Nephron progenitor cell (in vitro differentiated cells): ENCODE data around the gene HECTD3.

ENCODE experiments used
- DNase-seq: peaks from one replicate; pipeline ENCODE4 v3.0.0; 2021
- H3K27ac Mint-ChIP-seq: 2 replicates; pipeline ENCODE4 v1.8.0; 2021; ENCODE audit warnings: mild to moderate bottlenecking, moderate library complexity, mixed read lengths
- H3K27me3 Mint-ChIP-seq: 2 replicates; pipeline ENCODE4 v1.8.0; 2021; ENCODE audit warnings: mild to moderate bottlenecking, low read depth, mixed read lengths; ENCODE audit not compliant: poor library complexity
- H3K36me3 Mint-ChIP-seq: 2 replicates; pipeline ENCODE4 v1.8.0; 2021; ENCODE audit warnings: low read depth, mixed read lengths
- H3K4me1 Mint-ChIP-seq: 2 replicates; pipeline ENCODE4 v1.8.0; 2021; ENCODE audit warnings: mixed read lengths
- H3K4me3 Mint-ChIP-seq: 2 replicates; pipeline ENCODE4 v1.8.0; 2021; ENCODE audit warnings: mild to moderate bottlenecking, moderate library complexity, mixed read lengths
- H3K9me3 Mint-ChIP-seq: 2 replicates; pipeline ENCODE4 v1.8.0; 2021; ENCODE audit warnings: mild to moderate bottlenecking, moderate library complexity, mixed read lengths
- CTCF ChIP-seq: fragments of 200-600 bp; sonication (generic); IDR thresholded peaks from 2 replicates; pipeline ENCODE4 v1.5.0; 2021; ENCODE audit warnings: antibody characterized with exemption

HECTD3 gene

GRCh38 chr1:45035631-45036301, 24.6 kb upstream of the HECTD3 start:
- H3K4me3 Mint-ChIP-seq, result no peak overlapping the region
- H3K4me1 Mint-ChIP-seq, result peaks cover 15% of the 10 kb centered on the region
- H3K27me3 Mint-ChIP-seq, result no peaks in the 10 kb centered on the region
- no peak for TF ChIP-seq CTCF
- no peaks in the 10 kb centered on the region for H3K9me3 Mint-ChIP-seq
- no peak overlapping the region for H3K27ac Mint-ChIP-seq
- DNase-seq, result no peak
- peaks cover 26% of the 10 kb centered on the region for H3K36me3 Mint-ChIP-seq

DNA sequence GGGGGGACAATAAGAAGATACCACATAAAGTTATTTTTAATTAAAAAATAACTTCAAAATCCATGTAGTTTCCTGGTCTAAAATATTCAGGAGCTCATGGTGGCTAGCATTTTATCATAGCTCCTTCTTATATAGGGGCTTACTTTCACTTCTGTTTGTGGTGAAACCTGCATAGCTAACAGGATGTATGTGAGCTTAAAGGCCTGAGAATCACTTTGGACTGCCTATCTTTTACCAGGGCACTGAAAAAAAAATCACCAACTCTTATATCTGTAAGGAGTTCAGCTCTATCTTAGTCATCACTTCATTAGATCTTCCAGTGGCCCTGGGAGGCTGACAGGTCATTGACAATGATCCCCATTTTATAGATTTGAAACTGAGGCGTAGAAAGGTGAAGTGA, 22.2 kb upstream of the HECTD3 start:
- Mint-ChIP-seq H3K9me3 (no peaks in the 10 kb centered on the region), H3K4me3 (no peak overlapping the region), H3K27me3 (no peaks in the 10 kb centered on the region), H3K36me3 (peaks cover 31% of the 10 kb centered on the region), H3K4me1 (peaks cover 15% of the 10 kb centered on the region), H3K27ac (no peak overlapping the region)
- no peak for TF ChIP-seq CTCF
- DNase-seq, result no peak

GRCh38 chr1:45032837-45033236, 21.7 kb upstream of the HECTD3 start:
- no peak for DNase-seq
- Mint-ChIP-seq H3K27ac (no peak overlapping the region), H3K4me3 (peak overlapping the region; percentile 4), H3K4me1 (peaks cover 15% of the 10 kb centered on the region), H3K36me3 (peaks cover 27% of the 10 kb centered on the region), H3K9me3 (no peaks in the 10 kb centered on the region), H3K27me3 (no peaks in the 10 kb centered on the region)
- no peak for TF ChIP-seq CTCF

- Mint-ChIP-seq H3K9me3 (peaks cover 7% of the 10 kb centered on the region), H3K4me3 (no peak overlapping the region), H3K36me3 (peaks cover 6% of the 10 kb centered on the region), H3K27me3 (no peaks in the 10 kb centered on the region), H3K27ac (no peak overlapping the region), H3K4me1 (no peaks in the 10 kb centered on the region)
- no peak for DNase-seq
- no peak for TF ChIP-seq CTCF
Measured at GRCh38 chr1:45026446-45026845, 15.3 kb upstream of the HECTD3 start.

DNA sequence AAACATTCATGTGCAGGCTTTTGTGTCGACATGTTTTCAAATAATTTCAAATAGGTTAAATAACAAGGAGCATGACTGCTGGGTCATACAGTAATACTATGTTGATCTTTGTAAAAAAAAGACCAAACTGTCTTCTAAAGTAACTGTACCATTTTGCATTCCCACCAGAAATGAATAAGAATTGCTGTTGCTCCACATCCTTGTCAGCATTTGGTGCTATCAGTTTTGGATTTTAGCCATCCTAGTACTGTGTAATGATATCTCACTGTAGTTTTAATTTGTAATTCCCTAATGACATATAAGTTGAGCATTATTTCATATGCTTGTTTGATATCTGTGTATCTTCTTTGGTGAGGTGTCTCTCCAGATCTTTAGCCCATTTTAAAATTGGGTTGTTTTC, 12.5 kb upstream of the HECTD3 start:
- H3K27me3 Mint-ChIP-seq, result no peaks in the 10 kb centered on the region
- H3K27ac Mint-ChIP-seq, result no peak overlapping the region

More for the DNA sequence above, 12.5 kb upstream of the HECTD3 start:
- no peaks in the 10 kb centered on the region for H3K4me1 Mint-ChIP-seq
- H3K36me3 Mint-ChIP-seq, result no peaks in the 10 kb centered on the region
- peaks cover 7% of the 10 kb centered on the region for H3K9me3 Mint-ChIP-seq
- TF ChIP-seq CTCF, result no peak
- no peak overlapping the region for H3K4me3 Mint-ChIP-seq
- no peak for DNase-seq
